Measurements from ENCODE around the gene WDR7.

The WDR7 gene

DNA sequence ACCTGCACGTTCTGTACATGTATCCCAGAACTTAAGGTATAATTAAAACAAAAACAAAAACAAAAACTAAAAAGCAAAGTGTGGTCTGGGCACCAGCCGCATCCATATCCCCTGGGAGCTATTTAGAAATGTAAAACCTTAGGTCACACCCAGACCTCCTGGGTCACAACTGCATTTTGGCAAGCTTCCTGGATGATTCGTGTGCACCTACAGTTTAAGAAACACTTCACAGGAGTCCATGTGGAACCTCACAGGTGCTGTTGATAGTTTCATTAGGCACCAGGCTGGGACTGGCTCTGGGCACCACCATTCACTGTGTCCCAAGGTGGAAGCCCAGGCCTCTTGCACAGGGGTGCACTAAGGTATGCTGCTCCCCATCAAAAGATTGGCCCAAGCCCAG, 392.1 kb downstream of the WDR7 start:
- no peak for DNase-seq (ENCODE audit: low read depth)

DNA sequence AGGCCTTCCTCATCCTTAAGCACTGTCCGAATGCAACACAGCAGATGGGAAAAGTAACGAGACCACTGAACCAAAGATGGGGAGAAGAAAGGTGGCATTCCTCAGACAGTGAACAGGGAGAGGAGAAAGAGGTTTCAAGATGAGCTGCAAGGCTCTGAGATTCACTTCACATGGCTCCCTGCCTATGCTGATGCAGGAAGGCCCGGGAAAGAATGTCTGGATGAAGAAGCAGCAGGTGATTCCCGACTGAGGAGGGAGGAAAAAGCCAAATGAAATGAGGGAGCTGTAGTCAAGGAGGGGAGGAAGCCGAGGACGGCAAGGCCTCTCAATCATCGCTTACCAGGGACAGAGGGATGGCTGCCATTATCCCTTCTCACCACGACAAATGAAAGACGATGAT, 397.2 kb downstream of the WDR7 start:
- DNase-seq (ENCODE audit: low read depth) = no peak

DNA sequence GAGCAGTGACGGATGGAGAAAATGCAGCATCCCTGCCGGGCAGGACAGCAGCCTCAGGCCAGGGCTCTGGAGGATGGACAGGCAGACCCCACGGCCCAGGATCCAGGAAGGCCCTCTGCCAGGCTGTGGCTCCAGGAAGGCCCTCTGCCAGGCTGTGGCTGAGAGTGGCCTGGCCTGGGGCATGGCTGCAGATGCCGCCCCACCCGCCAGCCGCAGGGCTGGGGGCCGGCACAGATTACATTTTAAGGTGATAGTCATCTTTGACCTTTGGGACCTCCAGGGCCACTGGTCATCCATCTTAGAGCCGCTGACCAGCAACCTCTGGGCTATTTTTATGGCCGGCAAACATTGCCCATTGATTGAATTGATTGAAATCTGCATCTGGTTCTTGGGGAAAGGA, 397.7 kb downstream of the WDR7 start:
- no peak for DNase-seq (ENCODE audit: low read depth)

DNA sequence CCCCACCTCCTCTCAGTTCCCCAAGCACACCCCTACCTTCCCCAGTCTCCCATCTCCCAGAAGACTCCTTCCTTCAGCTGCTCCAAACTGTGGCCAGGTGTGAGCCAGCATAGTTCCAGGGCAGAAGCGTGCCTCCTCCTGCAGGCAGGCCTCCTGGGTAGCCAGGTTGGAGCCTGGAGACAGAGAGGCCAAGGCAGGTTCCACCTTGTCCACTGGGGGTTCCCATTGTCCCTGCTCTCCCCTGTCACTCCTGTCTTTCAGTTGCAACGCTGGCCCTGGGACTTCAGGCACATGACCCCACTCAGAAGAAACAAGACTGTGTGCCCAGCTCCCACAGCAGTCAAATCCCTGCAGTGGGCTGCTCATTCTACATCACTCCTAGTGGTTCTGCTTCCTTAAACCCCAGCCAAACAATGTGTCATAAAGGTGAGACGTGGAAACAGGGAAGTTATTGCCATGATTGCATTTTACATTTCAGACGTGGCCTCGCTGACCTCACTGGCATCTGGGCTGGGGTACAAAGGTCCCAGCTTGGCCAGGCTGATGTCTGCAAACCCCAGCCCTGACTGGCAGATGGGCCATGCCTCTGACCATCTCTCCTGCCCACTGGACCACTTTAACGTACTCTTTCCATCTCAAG, 399.3 kb downstream of the WDR7 start:
- no peak for DNase-seq (ENCODE audit: low read depth)

DNA sequence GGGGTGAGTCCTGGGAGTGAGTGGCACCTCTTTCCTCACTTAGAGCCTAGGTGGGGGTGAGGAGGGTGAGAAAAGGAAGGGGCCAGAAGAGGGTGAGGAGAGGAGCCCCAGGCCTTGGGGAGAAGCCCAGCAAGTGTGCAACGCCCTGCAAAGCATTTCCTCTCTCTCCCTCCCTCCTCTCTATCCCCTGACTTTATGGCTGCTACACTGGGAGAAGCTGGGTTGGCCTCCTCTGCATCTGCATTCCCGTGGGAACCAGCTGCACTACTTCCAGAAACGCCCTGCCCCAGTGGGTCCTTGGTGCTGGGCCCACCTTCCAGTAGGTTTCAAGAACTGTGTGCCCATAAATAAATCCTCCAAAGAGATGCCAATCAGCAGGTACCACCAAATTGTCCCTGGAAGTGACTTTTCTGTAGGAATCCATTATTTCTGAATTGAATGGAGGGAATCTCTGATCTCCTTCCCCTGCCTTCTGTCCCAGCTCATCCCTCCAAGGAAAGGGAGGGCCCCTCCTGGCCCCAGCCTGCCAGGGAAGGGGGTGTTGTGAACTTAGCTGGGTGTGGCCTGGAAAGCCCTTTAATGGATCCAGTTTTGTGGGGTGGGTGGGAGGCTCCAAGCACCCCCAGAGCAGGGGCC, 400.0 kb downstream of the WDR7 start:
- DNase-seq (ENCODE audit: low read depth) = no peak

DNA sequence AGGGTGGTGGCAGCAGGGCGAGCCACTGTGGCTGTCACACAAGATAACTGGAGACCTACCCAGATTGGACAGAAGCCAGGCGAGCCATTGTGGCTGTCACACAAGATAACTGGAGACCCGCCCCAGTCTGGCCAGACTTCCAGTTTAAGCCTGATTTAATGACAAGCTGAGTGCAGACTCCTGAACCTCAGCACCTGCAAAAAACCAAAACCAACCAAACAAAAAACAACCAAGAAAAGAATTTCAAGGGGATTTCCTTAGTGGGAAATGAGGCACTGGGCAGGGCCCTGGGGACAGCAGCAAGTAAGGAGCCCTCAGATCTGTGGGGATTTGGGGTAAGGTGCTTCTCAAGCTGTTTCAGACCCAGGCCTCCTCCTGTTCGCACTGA, 400.5 kb downstream of the WDR7 start:
- no peak for DNase-seq (ENCODE audit: low read depth)

DNA sequence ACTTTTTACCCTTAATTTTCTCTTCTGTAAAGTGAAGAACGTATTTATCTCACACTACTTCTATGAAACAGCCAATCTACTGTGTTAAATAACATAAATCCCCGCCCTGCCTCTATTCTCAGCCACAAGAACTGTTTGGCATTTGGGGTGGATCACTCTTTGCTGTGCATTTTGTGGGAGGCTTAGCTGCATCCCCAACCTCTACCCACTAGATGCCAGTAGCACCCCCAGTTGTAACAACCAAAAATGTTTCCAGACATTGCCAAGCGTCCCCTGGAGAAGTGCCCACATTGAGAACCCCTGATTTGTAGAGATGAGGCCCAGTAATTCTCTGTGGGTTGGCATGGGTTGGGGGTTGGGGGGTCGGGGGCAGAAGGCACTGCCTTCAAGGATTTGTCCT, 401.0 kb downstream of the WDR7 start:
- DNase-seq (ENCODE audit: low read depth) = no peak

DNA sequence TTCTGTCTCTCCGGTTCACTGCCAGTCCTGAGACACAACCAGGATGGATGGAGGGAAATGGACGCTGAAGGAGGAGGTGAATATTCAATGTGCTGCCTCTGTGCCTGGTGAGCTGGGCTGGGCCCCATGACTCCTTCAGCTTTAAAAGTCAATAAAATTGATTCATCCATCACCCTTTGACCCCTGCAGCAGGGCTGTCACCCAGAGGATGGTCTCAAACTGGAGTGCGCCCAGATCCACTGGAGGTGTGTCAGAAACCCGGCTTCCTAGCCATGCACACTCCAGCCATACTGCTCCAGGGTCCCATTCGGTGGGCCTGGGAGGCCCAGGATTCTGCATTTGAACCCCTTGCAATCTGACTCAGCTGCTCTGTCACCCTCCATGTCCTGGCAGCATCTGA, 401.6 kb downstream of the WDR7 start:
- DNase-seq (ENCODE audit: low read depth) = no peak

DNA sequence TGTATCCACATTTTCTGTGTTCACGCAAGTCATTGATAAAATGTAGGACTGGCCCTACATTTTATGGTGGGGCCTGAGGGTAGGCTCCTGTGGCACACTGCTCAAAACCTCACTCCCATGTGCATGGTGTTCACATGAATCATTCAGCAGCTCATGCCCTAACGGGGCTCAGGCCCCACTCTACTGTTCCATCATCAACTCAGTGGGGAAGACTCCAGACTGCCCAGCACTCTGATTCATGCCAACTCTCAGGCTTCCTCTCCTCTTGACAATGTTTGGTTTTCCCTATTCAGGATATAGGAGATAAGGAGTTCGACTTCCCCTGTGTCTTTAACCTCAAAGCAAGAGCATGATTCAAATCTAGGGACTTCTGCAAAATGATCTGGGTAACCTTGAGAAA, 403.7 kb downstream of the WDR7 start:
- DNase-seq (ENCODE audit: low read depth) = no peak

DNA sequence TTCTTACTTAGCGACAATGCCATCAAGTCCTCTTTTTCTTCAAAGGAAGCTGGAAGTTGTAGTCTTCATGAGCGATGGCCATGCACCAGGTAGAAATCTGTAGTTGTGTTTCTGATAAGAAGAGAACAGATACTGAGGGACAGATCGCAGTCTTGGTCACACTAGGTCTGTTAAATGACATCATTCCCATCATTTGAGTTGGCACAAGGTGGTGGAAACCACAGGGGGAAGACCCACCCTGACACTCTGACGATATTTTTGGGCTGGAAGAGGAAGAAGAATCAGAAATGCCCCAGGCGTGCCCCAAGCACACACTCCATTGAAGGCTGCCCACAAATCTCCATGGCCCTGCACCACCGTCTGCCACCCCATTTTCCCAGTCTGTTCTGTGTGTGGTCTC, 406.7 kb downstream of the WDR7 start:
- no peak for DNase-seq (ENCODE audit: low read depth)

DNA sequence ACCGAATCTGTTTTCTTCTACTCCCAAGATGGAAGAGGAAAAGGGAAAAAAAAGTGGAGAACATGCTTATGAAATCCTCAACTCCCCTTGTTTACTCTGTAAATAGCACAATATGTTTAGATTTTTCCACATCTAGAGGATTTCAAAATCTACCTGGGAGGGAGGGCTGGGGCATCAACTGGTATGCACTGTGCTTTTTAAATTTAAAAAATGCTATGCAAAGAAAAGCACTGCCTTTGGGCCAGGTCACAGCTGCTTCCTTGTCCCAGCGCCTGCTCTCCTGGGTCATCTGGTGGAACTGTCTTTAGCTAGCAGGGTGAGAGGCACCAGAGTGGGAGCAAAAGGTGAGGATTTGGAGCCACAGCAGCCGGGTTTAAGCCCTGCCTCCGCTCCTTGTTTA, 407.6 kb downstream of the WDR7 start:
- no peak for DNase-seq (ENCODE audit: low read depth)

DNA sequence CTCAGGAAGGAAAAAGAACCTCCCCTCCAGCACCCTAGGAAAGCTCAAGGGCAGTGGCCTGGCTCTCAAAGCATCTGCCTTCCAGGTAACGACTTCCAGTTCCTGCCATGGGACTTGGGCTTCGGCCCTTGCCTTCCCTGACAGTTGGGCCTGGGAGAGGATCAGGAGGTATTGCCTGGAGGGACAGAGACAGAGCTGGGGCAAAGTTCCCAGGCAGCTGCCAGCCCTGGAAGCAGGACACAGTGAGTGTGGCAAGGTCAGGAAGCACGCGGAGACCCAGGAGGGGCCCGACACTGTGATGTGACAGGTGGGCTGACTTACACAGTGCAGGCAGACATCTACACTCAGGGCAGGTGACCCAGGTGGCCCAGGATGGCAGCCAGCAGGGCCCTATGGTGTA, 408.2 kb downstream of the WDR7 start:
- no peak for DNase-seq (ENCODE audit: low read depth)

DNA sequence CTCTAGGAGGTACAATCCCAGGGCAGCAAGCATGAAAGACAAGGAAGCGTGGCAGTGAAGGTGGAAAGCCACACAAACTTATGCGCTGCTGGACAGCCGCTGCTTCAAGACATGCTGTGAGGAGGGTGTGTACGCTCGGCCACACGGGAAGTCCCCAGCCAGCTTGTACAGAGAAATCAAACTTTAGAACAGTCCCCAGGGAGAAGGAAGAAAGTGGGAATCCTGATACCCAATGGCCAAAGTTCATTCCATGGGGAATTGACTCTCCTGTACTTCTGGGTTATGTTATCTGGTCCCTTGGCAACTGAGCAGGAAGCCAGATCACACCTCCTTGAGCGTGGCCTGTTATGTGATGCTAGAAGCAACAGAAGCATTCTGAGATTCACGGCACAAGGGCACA, 409.7 kb downstream of the WDR7 start:
- no peak for DNase-seq (ENCODE audit: low read depth)

DNA sequence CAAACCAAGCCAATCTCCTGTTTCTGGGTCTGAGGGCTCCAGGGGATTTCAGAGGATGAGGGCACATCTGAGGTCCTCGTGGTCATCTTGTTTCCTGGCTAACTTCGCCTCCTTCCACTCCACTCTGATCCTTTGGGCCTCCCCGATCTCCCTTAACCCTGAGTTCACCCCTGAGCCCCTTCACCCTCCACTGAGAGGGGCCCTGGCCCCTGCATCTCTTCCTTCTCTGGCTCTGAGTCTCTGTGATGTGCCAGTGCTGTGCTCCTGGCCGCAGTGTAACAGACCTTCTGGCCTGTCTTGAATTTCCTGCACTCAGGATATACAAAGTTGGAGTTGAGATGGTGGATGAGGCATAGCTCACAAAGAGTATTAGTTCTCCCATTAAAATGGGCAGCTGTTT, 411.0 kb downstream of the WDR7 start:
- no peak for DNase-seq (ENCODE audit: low read depth)

DNA sequence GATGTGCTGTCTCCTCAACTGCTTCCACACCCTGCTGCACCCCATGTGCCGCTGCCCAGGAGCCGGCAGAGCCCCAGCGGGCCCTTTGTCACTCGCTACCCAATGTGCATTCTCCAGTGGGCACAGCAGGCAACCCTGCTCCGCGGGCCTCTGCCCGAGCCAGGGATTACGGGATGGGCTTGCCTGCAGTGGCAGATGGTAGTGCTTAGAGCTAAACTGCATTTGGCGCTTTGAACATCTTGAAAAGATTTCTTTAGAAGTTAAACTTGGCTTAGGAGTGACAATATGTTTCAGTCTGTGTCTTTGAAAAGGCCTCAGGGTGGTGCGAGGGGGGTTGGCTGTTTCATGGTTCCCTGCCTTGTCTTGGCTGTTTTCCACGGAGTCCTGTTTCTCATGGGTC, 411.7 kb downstream of the WDR7 start:
- no peak for DNase-seq (ENCODE audit: low read depth)

DNA sequence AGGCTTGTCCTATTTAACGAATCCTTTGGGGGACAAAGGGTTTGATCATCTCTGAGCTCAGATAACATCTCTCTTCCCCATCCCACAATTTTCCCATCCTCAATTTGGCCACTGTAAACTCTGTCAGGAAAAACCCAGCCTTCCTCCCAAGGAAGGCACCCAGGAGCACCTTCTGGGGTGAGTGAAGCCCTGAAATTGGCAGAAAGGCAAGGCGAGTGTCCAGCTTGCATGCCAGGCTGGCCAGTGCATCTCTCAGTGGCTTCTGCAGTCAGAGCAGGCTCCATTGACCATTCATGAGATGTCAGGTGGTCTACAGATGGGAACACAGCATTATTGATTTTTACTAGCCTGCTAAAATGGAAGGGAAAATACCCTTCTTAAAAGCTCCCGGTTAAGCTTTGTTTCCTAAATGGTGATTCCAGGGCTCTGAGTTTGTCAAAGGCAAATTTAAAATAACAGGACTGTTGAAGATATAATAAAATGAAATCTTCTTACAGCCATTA, 412.5 kb downstream of the WDR7 start:
- no peak for DNase-seq (ENCODE audit: low read depth)

DNA sequence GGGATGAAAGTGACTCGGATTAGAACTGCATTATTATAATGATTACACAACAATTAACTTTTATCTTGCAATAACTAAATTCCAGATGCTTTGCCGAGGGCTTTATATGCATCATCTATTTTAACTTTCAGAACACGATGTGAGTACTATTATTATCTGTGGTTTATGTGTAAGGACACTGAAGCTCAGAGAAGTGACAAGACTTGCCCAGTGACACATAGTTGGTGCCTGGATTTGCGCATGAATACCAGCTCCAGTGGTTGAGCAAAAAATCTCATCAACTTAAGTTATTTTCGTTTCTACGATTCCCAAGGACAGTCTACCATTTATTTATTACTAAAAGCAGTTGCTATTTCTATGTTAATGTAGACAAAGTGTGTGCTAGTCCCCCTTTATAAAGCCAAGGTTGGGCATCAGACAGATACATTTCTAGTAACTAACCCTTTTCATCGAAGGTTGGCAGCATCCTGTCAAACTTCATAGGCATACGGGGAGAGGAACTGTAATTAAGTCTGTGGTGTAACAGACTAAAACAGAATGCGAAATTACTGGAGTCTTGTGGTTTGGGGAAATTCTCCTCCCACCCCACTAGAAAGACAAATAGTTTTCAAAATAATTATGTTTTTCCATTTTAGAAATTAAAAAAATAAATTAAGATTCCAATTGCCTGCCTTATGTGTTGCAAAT, 422.5 kb downstream of the WDR7 start:
- DNase-seq (ENCODE audit: low read depth) = no peak

DNA sequence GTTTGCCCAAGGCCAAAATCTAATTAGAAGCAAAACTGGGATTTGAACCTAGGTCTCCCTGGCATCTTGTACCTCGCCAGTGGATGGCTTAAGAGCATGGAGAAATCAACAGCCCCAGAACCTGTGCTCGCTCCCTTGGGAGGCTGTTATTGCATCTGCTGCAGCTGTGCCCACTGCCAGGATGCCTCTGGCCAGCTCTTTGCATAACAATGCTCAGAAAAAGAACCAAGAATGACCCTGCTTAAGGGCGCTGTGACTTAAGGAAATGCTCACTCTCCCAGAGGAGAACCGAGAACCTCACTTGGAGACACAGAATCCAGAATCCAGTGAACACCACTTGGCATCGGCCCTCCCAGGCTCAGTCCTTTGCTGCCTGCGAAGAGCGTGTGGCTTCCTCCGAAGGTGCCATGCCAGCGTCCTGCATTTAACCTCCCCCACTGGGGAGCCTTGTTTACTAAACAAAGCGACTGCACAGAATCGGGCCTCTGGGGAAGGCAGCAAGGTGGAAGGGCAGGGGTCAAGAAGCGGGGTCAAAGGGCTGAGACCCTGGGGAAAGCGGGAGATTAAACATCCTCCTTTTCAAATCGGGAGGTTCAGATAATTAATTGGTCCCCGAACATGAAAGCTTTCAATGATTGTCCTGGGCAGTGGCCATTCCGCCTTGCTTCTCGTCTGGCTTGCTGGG, 424.7 kb downstream of the WDR7 start:
- no peak for DNase-seq (ENCODE audit: low read depth)

DNA sequence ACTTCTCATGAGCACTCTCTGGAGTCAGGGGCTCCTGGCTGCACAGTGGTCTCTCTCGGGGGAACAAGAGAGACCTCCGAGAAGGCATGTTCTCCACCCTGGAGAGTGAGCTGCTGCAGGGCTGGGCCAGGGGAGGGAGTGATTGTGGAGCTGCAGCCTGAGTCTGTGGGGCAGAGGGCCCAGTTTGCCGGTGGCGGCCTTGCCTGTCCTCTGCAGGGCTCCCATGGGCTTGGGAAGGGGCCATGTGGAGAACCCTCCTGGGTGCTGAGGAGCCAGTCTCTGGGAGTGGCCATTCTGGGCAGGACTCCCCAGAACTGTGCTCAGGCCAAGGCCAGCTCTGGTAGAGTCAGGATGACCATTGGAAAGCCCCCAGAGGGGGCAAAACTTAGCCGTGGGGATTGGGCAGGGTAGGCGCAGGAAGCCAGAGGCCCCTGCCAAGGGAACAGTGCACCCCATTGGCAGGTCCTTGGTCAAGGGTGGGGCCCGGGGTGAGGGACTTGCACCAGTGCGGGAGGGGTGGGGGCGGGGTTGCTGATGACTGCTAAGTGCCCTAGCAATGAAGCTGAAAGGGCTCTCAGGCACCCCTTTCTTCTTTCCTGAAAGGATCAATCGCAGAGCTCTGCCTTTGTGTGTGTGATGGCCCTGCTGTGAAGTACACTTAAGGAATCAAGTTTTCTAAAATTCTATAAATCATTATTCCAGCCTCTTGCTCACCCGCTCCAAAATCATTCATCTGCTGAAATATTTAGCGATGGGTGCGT, 426.0 kb downstream of the WDR7 start:
- DNase-seq (ENCODE audit: low read depth) = no peak

DNA sequence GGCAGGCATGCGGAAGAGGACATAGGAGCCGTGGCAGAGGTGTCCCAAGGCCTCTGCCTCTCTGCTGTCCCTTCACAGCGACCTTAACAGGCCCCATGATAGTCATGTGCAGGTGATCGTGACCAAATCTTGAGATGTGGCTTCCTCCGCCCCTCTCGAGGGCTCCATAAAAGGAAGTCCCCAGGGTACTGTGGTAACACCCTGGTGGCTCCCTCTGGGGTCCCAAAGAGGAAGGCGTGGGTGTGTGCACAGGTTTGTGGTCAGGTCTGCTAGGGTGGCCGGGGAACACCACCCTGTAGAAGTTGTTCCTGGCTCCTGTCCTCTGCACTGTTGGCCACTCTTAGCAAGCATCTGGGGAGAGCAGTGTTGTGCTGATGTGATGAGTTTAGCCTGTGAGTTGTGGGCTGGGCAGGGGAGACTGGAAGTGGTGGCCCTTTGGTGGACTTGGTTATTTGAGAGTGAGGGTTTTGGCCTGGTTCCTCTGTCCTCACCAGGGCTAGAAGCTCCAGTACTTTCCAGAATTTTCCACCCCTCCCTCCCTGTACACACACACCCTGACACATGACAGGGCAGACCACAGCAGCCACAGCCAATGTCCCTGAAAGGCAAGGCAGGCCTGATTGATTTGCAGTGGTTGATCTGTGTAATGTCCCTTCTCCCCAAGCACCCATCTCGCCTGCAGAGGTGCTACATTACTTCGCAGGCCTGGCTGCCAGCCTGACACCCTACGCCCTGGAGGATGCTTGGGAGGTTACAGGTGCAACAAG, 426.8 kb downstream of the WDR7 start:
- DNase-seq (ENCODE audit: low read depth) = no peak

DNA sequence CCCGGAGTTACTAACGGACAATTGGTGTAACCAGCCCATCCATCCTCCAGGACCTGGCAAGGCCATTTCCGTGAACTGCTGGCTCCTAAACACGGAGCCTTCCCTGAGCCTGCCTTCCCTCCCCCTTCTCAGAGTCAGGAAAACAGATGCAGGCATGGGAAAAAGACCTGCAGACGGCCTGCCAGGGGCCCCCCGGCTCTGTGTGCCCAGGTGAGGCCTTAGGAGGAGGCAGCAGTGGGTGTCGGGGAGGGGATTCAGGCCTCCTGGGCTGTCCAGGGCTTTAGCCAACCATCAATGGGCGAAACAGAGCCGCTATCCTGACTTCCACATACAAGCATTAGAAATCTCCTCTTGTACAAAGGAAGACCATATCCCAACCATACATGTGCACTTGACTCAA, 427.5 kb downstream of the WDR7 start:
- DNase-seq (ENCODE audit: low read depth) = no peak

DNA sequence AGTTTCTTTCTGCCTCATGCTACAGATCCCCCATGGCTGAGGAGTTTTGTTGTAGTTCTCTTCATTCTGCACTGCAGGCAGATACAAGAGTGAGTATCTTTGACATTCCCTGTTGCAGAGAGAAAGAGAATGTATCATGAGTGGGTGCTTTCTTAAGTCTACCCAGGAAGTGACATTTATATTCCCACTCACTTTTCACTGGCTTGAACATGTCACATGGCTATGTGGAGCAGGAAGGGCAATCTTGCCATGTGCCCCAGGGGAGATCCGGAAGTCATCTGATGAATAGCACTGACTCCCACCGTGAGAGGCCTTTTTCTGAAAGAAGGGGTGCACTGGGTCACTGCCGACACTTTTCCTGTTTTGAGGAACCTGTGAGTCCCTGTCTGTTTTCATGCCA, 429.3 kb downstream of the WDR7 start:
- DNase-seq (ENCODE audit: low read depth) = no peak

Measured in HS-5 (cell line).